Measurements from ENCODE around the gene FIBCD1. TPM values are rescaled to one million over a fixed set of nuclear protein-coding genes. Genes with fewer than 3 reads are reported as not detected.
"Not testable (repeated sequence)": the region's sequence is repeated elsewhere in the genome, so short reads cannot be mapped to it uniquely, and the experiment has no call there.

The FIBCD1 gene
- total RNA-seq, 2 donors from 2014 or later, result 7.9 to 9.6 TPM

DNA sequence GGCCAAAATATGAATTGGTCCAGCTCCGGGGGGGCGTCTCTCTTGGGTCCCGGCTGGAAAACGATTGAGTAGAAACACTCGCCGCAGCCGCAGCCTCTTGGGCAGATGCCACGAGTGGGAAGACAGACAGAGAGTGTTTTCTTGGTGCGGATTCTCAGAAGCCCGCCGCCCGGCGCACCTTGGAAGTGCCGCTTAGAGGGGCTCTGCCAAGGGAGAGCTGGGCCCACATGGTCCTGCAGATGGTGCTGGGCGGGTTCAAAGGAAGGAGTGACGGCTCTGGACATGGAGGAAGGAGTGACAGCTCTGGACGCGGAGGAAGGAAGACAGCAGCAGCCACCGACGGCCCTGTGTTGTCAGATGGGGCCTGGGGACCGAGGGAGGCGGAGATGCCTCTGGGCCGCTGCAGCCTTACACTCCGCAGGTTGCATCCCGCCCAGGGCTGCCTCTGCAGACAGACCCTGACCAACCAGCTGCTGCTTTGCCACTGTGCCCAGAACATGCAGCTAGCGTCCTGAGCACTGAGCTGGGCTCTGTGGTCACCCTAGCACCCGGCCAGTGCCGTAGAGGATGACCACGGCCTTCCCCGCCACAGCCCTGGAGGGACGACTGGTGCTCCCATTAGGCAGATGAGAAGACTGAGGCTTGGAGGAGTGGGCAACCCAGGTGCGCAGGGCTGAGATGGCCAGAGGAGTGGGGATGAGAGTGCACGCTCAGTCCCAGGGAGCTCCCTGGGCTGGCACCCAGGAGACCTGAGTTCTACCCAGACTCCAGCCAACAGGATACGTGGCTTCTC, 21.7 kb downstream of the FIBCD1 start:
- intact Hi-C loops (cut with DNase I, micrococcal nuclease), result no loop called here
- ATAC-seq (no peak), DNase-seq (no peak)

- ATAC-seq (no peak), DNase-seq (no peak)
- intact Hi-C loops (cut with DNase I, micrococcal nuclease), result no loop called here
Measured at GRCh38 chr9:130915096-130915447, 24.0 kb downstream of the FIBCD1 start.

- ATAC-seq, result no peak
- DNase-seq, result no peak
- intact Hi-C loops (cut with DNase I, micrococcal nuclease), result no loop called here
Measured at GRCh38 chr9:130914417-130915095, 24.5 kb downstream of the FIBCD1 start.

DNA sequence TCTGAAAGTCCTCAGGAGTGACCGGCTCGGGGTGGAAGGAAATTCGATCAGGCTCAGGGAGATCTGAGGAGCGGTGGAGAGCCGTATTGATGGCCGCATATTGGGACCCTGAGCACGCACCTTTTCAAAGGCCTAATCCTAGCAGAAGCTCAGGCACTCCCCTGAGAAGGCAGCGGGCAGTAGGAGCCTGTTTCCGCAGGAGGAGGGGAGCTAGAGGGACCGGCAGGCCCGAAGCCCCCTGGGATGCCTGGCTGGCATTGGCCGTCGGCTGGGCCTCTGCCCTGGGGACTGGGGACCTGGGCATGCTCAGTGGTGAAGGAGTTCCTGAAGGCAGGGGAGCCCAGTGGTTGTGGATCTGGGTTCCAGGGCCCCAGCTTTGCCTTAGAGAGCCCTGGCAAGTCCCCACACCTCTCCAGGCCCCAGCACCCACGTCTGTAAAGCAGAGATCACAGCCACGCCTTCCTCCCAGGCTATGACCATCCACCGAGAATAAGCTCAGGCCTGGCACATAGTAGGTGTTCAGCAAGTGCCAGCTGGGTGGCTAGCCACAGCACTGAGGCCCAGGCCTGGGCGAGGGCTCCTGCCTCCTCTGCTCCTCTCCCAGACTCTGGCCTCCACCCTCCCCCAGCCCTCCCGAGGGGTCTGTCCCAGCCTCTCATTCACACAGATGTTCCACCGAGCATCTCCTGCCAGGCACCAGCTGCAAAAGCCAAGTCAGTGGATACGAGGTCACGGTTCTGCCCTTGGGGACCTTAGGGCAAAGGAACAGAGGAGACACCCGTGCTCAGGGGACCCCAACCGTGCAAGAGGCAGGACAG, 25.2 kb downstream of the FIBCD1 start:
- intact Hi-C loops (cut with DNase I, micrococcal nuclease), result no loop called here
- no peak for DNase-seq
- ATAC-seq, result no peak

GRCh38 chr9:130912932-130913598, 26.0 kb downstream of the FIBCD1 start:
- DNase-seq (no peak), ATAC-seq (no peak)
- intact Hi-C loops (cut with DNase I, micrococcal nuclease), result no loop called here

- DNase-seq, result no peak
- intact Hi-C loops (cut with DNase I, micrococcal nuclease), result no loop called here
- no peak for ATAC-seq
Measured at GRCh38 chr9:130911254-130912049, 27.6 kb downstream of the FIBCD1 start.

DNA sequence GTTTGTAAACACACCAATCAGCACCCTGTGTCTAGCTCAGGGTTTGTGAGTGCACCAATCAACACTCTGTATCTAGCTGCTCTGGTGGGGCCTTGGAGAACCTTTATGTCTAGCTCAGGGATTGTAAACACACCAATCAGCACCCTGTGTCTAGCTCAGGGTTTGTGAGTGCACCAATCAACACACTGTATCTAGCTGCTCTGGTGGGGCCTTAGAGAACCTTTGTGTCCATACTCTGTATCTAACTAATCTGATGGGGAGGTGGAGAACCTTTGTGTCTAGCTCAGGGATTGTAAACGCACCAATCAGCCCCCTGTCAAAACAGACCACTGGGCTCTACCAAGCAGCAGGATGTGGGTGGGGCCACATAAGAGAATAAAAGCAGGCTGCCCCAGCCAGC, 28.4 kb downstream of the FIBCD1 start:
- ATAC-seq; intact Hi-C loops (cut with DNase I, micrococcal nuclease); DNase-seq: not testable (repeated sequence)

DNA sequence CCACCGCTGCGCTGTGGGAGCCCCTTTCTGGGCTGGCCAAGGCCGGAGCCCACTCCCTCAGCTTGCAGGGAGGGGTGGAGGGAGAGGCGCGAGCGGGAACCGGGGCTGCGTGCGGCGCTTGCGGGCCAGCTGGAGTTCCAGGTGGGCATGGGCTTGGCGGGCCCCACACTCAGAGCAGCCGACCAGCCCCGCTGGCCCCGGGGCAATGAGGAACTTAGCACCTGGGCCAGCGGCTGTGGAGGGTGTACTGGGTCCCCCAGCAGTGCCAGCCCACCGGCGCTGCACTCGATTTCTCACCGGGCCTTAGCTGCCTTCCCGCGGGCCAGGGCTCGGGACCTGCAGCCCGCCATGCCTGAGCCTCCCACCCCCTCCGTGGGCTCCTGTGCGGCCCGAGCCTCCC, 29.0 kb downstream of the FIBCD1 start:
- DNase-seq; intact Hi-C loops (cut with DNase I, micrococcal nuclease); ATAC-seq: not testable (repeated sequence)

GRCh38 chr9:130908878-130909355, 30.1 kb downstream of the FIBCD1 start:
- ATAC-seq (no peak), DNase-seq (no peak)
- intact Hi-C loops (cut with DNase I, micrococcal nuclease), result no loop called here

DNA sequence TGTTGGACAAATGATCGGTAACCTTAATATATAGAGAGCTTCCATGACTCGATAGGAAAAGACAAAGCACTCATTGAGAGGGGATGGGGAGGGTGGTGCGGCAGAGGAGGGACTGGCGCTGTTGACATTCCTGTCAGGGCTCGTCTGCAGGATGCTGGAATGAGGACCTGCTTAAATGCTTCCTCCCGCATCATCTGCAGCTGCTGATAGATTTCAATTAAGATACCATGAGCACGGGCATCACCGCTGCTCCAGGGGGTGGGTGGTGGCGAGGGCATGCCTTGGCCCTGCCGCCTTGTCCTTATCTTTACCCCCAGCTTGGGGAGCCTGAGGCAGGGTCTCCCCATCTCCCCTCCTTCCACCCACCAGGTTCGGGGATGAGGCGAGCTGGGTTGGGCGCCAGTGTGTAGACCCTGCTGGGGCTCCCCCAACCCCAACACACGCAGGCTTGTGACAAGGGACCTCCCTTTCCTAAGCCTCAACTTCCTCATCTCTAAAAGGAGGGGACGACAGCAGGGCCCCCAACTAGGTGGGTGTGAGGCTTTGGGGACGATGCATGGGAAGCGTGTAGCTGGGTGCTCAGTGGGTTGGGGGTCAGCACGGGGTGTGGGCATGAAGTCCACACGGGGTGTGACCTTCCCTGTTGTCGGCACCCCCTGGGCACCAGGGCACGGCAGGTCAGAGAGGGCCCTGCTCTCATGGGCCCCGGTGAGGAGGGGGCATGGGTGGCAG, 30.7 kb downstream of the FIBCD1 start:
- intact Hi-C loops (cut with DNase I, micrococcal nuclease), result no loop called here
- ATAC-seq, result no peak
- DNase-seq, result no peak

DNA sequence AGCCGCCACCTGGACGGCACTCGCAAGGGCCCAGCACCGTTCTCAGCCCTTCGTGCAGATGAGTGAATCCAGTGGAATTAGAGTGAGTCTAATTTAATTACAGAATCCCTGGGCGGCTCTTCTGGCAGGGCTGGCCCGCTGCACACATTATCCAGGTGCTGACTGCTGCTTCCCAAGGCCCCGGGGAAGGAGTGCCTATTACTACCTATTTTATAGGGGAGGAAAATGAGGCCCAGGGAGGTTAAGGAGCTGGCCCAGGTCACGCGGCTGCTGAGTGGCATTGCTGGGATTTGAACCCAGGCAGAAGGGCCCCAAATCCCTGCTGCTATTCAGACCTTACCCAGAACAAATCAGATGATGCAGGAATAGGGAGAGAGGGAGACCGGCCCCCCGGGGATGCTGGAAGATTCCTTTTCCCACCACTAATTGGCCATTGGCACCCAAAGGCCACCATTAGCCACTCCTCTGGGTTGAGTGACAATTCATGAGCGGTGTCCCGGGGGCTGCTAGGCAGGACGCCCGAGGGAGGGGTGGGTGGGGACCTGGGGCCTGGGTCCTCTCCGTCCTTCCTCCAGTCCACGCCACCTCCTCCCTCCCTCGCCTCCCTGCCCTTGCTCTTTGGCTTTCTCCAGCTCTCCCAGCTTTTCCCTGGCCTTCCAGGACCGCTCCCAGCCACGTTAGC, 32.2 kb downstream of the FIBCD1 start:
- no peak for DNase-seq
- intact Hi-C loops (cut with DNase I, micrococcal nuclease), result no loop called here

DNA sequence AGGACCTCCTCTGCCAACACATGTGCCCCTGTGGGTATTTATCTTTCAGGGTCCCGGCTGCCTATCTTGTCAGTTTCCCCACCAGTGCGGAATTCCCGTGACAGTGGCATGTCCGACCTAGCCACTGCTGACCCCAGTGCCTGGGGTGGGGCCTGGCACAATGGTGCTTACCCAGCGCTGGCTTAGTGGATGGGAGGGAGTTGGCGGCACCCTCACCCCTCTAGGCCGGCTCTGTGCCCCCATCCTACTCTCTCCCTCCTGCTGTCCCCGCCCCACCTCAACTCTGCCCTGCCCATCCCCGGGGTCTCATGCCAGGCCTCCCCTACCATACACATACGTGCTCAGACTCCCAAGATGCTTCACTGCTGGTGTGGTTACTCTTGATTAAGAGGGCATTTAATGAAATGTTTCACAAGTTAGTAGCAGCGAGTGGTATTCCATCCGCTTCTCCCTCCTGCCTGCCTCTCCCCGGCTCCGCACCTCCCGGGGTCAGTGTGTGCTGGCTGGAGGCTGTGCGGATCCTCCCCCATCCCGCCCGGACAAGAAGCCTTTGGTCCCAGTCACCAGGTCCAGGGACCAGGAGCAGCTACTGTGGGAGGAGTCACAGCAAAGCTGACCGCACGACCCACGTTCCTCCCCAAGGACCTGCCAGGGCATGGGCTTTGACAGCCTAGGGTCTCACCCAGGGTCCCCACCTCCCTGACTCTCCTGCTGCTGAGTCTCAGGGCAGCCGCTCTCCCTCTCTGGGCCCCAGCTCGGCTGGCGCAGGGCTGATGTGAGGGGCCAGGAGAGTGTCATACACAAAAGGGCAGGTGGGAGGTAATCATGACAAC, 32.9 kb downstream of the FIBCD1 start:
- ATAC-seq (no peak), DNase-seq (no peak)
- intact Hi-C loops (cut with DNase I, micrococcal nuclease), result no loop called here

More for the DNA sequence above, 32.2 kb downstream of the FIBCD1 start:
- ATAC-seq, result no peak

GRCh38 chr9:130905125-130905901, 33.7 kb downstream of the FIBCD1 start:
- ATAC-seq (no peak), DNase-seq (no peak)
- intact Hi-C loops (cut with DNase I, micrococcal nuclease), result no loop called here

GRCh38 chr9:130904070-130905044, 34.7 kb downstream of the FIBCD1 start:
- ATAC-seq (no peak), DNase-seq (no peak)
- intact Hi-C loops (cut with DNase I, micrococcal nuclease), result no loop called here
